ENCODE results near the gene MYPN. TPM values are rescaled to one million over a fixed set of nuclear protein-coding genes. Genes with fewer than 3 reads are reported as not detected.
"Not testable (repeated sequence)": the region's sequence is repeated elsewhere in the genome, so short reads cannot be mapped to it uniquely, and the experiment has no call there.

Gene MYPN
- total and polyA plus RNA-seq, 2 donors (not counting 1 experiment from before 2014, with no cell fraction given): not detected

DNA sequence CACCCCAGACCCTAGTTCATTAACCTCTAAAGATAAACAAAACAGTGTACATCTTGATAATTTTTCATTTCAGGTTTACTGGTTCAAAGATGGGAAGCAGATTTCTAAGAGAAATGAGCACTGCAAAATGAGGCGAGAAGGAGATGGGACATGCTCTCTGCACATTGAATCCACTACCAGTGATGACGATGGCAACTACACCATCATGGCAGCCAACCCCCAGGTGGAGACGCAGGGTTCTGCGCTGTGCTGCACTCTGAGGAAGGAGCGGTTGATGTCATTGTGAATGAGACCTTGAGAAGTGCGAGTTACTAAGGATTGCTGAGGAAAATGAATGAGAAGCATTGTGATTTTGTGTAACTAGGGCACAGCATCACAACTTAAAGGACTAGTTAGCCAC, 85.0 kb downstream of the MYPN start:
- no peaks in the 10 kb centered on the region for H4K20me1 ChIP-seq (ENCODE audit: control insufficient read depth, insufficient read depth, low read length, poor library complexity, severe bottlenecking)
- ATAC-seq (ENCODE audit: low read depth): no peak
- no peak for DNase-seq
- WGBS (ENCODE audit: insufficient coverage): 97% methylated on average over 5 of the region's 6 CpGs
- no peak overlapping the region for H3K4me2 ChIP-seq (replicated peaks; ENCODE audit: low read depth, low read length, poor library complexity, severe bottlenecking)
- no peak overlapping the region for H2AFZ ChIP-seq (ENCODE audit: insufficient read depth, low read depth, low read length, poor library complexity, severe bottlenecking)
- no peaks in the 10 kb centered on the region for H3K4me1 ChIP-seq (ENCODE audit: control insufficient read depth in 2 of 2, insufficient read depth in 2 of 2, low read length in 2 of 2)
- intact Hi-C loops (cut with micrococcal nuclease): no loop called here
- H3K27ac ChIP-seq (ENCODE audit: low read length in 2 of 2): no peak overlapping the region
- TF ChIP-seq EZH2 (IDR thresholded peaks at IDR 0.05; ENCODE audit: borderline replicate concordance, insufficient read depth, low read depth, low read length, poor library complexity, severe bottlenecking): no peak
- TF ChIP-seq, protein P1, sequence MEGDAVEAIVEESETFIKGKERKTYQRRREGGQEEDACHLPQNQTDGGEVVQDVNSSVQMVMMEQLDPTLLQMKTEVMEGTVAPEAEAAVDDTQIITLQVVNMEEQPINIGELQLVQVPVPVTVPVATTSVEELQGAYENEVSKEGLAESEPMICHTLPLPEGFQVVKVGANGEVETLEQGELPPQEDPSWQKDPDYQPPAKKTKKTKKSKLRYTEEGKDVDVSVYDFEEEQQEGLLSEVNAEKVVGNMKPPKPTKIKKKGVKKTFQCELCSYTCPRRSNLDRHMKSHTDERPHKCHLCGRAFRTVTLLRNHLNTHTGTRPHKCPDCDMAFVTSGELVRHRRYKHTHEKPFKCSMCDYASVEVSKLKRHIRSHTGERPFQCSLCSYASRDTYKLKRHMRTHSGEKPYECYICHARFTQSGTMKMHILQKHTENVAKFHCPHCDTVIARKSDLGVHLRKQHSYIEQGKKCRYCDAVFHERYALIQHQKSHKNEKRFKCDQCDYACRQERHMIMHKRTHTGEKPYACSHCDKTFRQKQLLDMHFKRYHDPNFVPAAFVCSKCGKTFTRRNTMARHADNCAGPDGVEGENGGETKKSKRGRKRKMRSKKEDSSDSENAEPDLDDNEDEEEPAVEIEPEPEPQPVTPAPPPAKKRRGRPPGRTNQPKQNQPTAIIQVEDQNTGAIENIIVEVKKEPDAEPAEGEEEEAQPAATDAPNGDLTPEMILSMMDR (IDR thresholded peaks at IDR 0.05): no peak
- H3K9me3 ChIP-seq (ENCODE audit: control extremely low read depth in 1 of 3, control insufficient read depth in 2 of 3, insufficient read depth in 1 of 3, low read length in 2 of 3): peaks cover 0 to 1% (median 0%) of the 10 kb centered on the region in 3 donors
- no peak overlapping the region for H3K4me3 ChIP-seq (ENCODE audit: control extremely low read depth in 1 of 5, extremely low read depth in 1 of 5, insufficient read depth in 1 of 5, low read depth in 2 of 5, low read length in 4 of 5)
- Mint-ChIP-seq H3K9me3 (ENCODE audit: insufficient read depth) (peaks cover 2% of the 10 kb centered on the region), H3K27ac (no peak overlapping the region), H3K4me3 (no peak overlapping the region), H3K27me3 (peaks cover 36% of the 10 kb centered on the region), H3K4me1 (no peaks in the 10 kb centered on the region)
- H3K79me2 ChIP-seq (ENCODE audit: control insufficient read depth, insufficient read depth, low read length): no peaks in the 10 kb centered on the region
- POLR2A ChIA-PET: no interaction called here
- no peaks in the 10 kb centered on the region for H3K36me3 ChIP-seq (replicated peaks in 1 of 2; ENCODE audit: control extremely low read depth in 1 of 2, control insufficient read depth in 1 of 2, extremely low read depth in 1 of 2, insufficient read depth in 2 of 2, low read length in 1 of 2)
- peaks cover 0 to 4% (median 1%) of the 10 kb centered on the region in 4 experiments for H3K27me3 ChIP-seq (replicated peaks in 1 of 4; ENCODE audit: control extremely low read depth in 1 of 4, control insufficient read depth in 3 of 4, insufficient read depth in 4 of 4, low read length in 3 of 4)
- CTCF ChIA-PET: no interaction called here
- no peak overlapping the region for H3K9ac ChIP-seq (ENCODE audit: low read length)

DNA sequence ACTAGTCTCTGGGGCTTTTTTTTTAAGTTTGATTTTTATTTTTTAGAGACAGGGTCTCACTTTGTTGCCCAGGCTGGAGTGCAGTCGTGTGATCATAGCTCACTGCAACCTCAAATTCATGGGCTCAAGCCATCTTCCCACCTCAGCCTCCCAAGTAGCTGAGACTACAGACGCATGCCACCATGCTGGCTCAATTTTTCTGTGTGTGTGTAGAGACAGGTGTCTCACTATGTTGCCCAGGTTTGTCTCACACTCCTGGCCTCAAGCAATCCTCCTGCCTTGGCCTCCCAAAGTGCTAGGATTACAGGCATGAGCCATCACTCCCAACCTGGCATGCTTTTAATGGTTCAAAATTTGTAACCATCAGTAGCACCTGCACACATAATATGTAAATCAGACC, 86.5 kb downstream of the MYPN start:
- H3K4me3 Mint-ChIP-seq; H3K4me2 ChIP-seq (replicated peaks; ENCODE audit: low read depth, low read length, poor library complexity, severe bottlenecking); intact Hi-C loops (cut with micrococcal nuclease); H3K79me2 ChIP-seq (ENCODE audit: control insufficient read depth, insufficient read depth, low read length); CTCF ChIA-PET; ATAC-seq (ENCODE audit: low read depth); H3K36me3 ChIP-seq (replicated peaks in 1 of 2; ENCODE audit: control extremely low read depth in 1 of 2, control insufficient read depth in 1 of 2, extremely low read depth in 1 of 2, insufficient read depth in 2 of 2, low read length in 1 of 2); H3K9me3 ChIP-seq (ENCODE audit: control extremely low read depth in 1 of 3, control insufficient read depth in 2 of 3, insufficient read depth in 1 of 3, low read length in 2 of 3); H3K4me1 Mint-ChIP-seq; H3K9me3 Mint-ChIP-seq (ENCODE audit: insufficient read depth); H3K27ac Mint-ChIP-seq; H3K4me1 ChIP-seq (ENCODE audit: control insufficient read depth in 2 of 2, insufficient read depth in 2 of 2, low read length in 2 of 2); H3K27ac ChIP-seq (ENCODE audit: low read length in 2 of 2); H3K9ac ChIP-seq (ENCODE audit: low read length); H4K20me1 ChIP-seq (ENCODE audit: control insufficient read depth, insufficient read depth, low read length, poor library complexity, severe bottlenecking); POLR2A ChIA-PET; H3K4me3 ChIP-seq (ENCODE audit: control extremely low read depth in 1 of 5, extremely low read depth in 1 of 5, insufficient read depth in 1 of 5, low read depth in 2 of 5, low read length in 4 of 5); H2AFZ ChIP-seq (ENCODE audit: insufficient read depth, low read depth, low read length, poor library complexity, severe bottlenecking); DNase-seq: not testable (repeated sequence)
- peaks cover 45% of the 10 kb centered on the region for H3K27me3 Mint-ChIP-seq
- H3K27me3 ChIP-seq (replicated peaks in 1 of 4; ENCODE audit: control extremely low read depth in 1 of 4, control insufficient read depth in 3 of 4, insufficient read depth in 4 of 4, low read length in 3 of 4): peaks cover 0 to 10% (median 3%) of the 10 kb centered on the region in 4 experiments
- WGBS (ENCODE audit: insufficient coverage): no CpG with 5 or more reads among the region's 2 CpGs

All from B cell (primary cell).